Measurements from ENCODE around the gene NAIF1. TPM values are rescaled to one million over a fixed set of nuclear protein-coding genes. Genes with fewer than 3 reads are reported as not detected.

NAIF1 gene
- total RNA-seq, 2 donors from 2014 or later: 10.8 to 11.6 TPM

DNA sequence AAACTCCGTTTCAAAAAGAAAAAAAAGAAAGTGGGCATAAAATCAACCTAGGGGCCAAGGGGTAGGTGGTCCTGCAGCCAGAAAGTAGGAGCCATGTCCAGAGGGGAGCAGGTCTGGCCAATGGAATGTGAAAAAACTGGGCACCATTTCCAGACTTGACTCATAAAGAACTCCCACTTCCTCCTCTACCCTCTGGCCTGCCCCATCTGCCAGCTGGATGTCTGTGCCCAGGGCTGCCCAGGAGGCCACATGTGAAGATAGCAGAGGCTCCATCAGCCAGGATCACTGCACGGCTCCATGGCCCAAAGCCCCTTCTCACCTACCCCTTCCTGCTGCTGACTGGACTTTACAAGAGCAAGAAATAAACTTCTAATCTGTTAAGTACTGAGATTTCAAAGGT lies 44.2 kb downstream of the NAIF1 start:
- TF ChIP-seq CTCF (IDR thresholded peaks at IDR 0.05): no peak
- H3K36me3 ChIP-seq: no peaks in the 10 kb centered on the region
- H3K27ac ChIP-seq: no peak overlapping the region
- H3K9me3 ChIP-seq: no peaks in the 10 kb centered on the region
- H3K27me3 ChIP-seq: no peaks in the 10 kb centered on the region
- DNase-seq: no peak
- intact Hi-C loops (cut with DNase I): no loop called here
- no peak overlapping the region for H3K4me3 ChIP-seq
- no peaks in the 10 kb centered on the region for H3K4me1 ChIP-seq
- no peak overlapping the region for H3K9ac ChIP-seq (ENCODE audit: low read depth in 2 of 2, low read length in 2 of 2)

- no peak overlapping the region for H3K27ac ChIP-seq
- no peaks in the 10 kb centered on the region for H3K27me3 ChIP-seq
- no peaks in the 10 kb centered on the region for H3K36me3 ChIP-seq
- H3K4me3 ChIP-seq: no peak overlapping the region
- H3K4me1 ChIP-seq: no peaks in the 10 kb centered on the region
- no peaks in the 10 kb centered on the region for H3K9me3 ChIP-seq
- no peak overlapping the region for H3K9ac ChIP-seq (ENCODE audit: low read depth in 2 of 2, low read length in 2 of 2)
- no peak for TF ChIP-seq CTCF (IDR thresholded peaks at IDR 0.05)
- DNase-seq: no peak
- intact Hi-C loops (cut with DNase I): no loop called here
Measured at GRCh38 chr9:128021098-128021497, 46.0 kb downstream of the NAIF1 start.

GRCh38 chr9:128020692-128021091 lies 46.4 kb downstream of the NAIF1 start:
- Histone ChIP-seq H3K27me3 (no peaks in the 10 kb centered on the region), H3K36me3 (no peaks in the 10 kb centered on the region), H3K27ac (no peak overlapping the region), H3K4me3 (no peak overlapping the region), H3K9me3 (no peaks in the 10 kb centered on the region), H3K4me1 (no peaks in the 10 kb centered on the region), H3K9ac (ENCODE audit: low read depth in 2 of 2, low read length in 2 of 2) (no peak overlapping the region)
- DNase-seq: no peak
- no peak for TF ChIP-seq CTCF (IDR thresholded peaks at IDR 0.05)
- intact Hi-C loops (cut with DNase I): no loop called here

GRCh38 chr9:128015696-128016095 lies 51.4 kb downstream of the NAIF1 start:
- TF ChIP-seq CTCF (IDR thresholded peaks at IDR 0.05): no peak
- intact Hi-C loops (cut with DNase I): no loop called here
- Histone ChIP-seq H3K4me3 (no peak overlapping the region), H3K9ac (ENCODE audit: low read depth in 2 of 2, low read length in 2 of 2) (no peak overlapping the region), H3K27me3 (no peaks in the 10 kb centered on the region), H3K27ac (no peak overlapping the region), H3K36me3 (no peaks in the 10 kb centered on the region), H3K4me1 (no peaks in the 10 kb centered on the region), H3K9me3 (no peaks in the 10 kb centered on the region)
- no peak for DNase-seq

Other genes with a start within 250 kb of the NAIF1 start
- gene ENG, start 212.7 kb downstream of the NAIF1 start, total RNA-seq: 10 to 100 TPM; 15.4 to 34.5 TPM
- 100 to 1,000 TPM; 159 to 166 TPM for gene AK1, start 189.6 kb downstream of the NAIF1 start, total RNA-seq
- 100 to 1,000 TPM; 251 to 279 TPM for gene ST6GALNAC6, start 167.7 kb downstream of the NAIF1 start, total RNA-seq
- gene ST6GALNAC4, start 150.3 kb downstream of the NAIF1 start, total RNA-seq: 10 to 100 TPM; 25.4 to 66.5 TPM
- under 1 TPM; 0.85 to 0.89 TPM for gene PIP5KL1, start 136.5 kb downstream of the NAIF1 start, total RNA-seq
- gene DPM2, start 129.5 kb downstream of the NAIF1 start, total RNA-seq: 10 to 100 TPM; 25.7 to 38.9 TPM
- 10 to 100 TPM; 72.2 to 95.9 TPM for gene EEIG1, start 86.3 kb downstream of the NAIF1 start, total RNA-seq
- 10 to 100 TPM; 12.3 to 19.7 TPM for gene SLC25A25, start 912 bp upstream of the NAIF1 start, total RNA-seq
- gene PTGES2, start 60.4 kb upstream of the NAIF1 start, total RNA-seq: 100 to 1,000 TPM in 1 of 2 donors, 10 to 100 TPM in 1; 93.7 to 142 TPM
- 100 to 1,000 TPM; 162 to 374 TPM for gene LCN2, start 82.1 kb upstream of the NAIF1 start, total RNA-seq
- gene BBLN, start 92.9 kb upstream of the NAIF1 start, total RNA-seq: 10 to 100 TPM; 47.5 to 53.0 TPM
- gene CIZ1, start 124.3 kb upstream of the NAIF1 start, total RNA-seq: 10 to 100 TPM; 97.5 to 97.7 TPM
- 1 to 10 TPM; 2.5 to 6.8 TPM for gene DNM1, start 136.1 kb upstream of the NAIF1 start, total RNA-seq
- 10 to 100 TPM; 88.6 to 92.2 TPM for gene GOLGA2, start 208.7 kb upstream of the NAIF1 start, total RNA-seq
- gene SWI5, start 209.0 kb upstream of the NAIF1 start, total RNA-seq: 10 to 100 TPM; 14.4 to 24.2 TPM